PC-9 (cell line): ENCODE data around the gene AGBL5.

Source experiments
- CTCF ChIP-seq: fragments of 200-600 bp; sonication (generic); conservative IDR thresholded peaks from 2 replicates; pipeline ENCODE4 v1.6.1; 2017; ENCODE audit warnings: mixed run types, antibody characterized with exemption, mild to moderate bottlenecking, moderate library complexity
- EZH2 ChIP-seq: fragments of 200-600 bp; sonication (generic); IDR thresholded peaks from 2 replicates; pipeline ENCODE4 v1.8.0; 2017; ENCODE audit warnings: antibody characterized with exemption, low read depth

- TF ChIP-seq CTCF (no peak), EZH2 (no peak)
These were observed 23.5 kb downstream of the AGBL5 start for GRCh38 chr2:27074738-27075565.
